Colon (tissue), 2 donors: ENCODE data around the gene MIDN.

Experiments
- FAIRE-seq: peaks from 2 replicates; lab custom pipeline; 2012; peaks lifted over from hg19 to GRCh38; lab: Jason Lieb, UNC
- donor health status: control.
- donor health status: control.

MIDN gene

GRCh38 chr19:1233115-1233667 lies 15.2 kb upstream of the MIDN start:
- no peak for FAIRE-seq

GRCh38 chr19:1234051-1234954 lies 14.1 kb upstream of the MIDN start:
- FAIRE-seq, result no peak

- no peak for FAIRE-seq
Observed at GRCh38 chr19:1234955-1235380, 13.4 kb upstream of the MIDN start.

GRCh38 chr19:1235625-1236538 lies 12.5 kb upstream of the MIDN start:
- FAIRE-seq, result no peak

GRCh38 chr19:1236576-1236975 lies 11.8 kb upstream of the MIDN start:
- FAIRE-seq, result no peak

GRCh38 chr19:1237027-1237659 lies 11.2 kb upstream of the MIDN start:
- no peak for FAIRE-seq

- FAIRE-seq, result no peak
Observed at GRCh38 chr19:1237754-1238368, 10.5 kb upstream of the MIDN start, which contains the start of gene CBARP. Gene CBARP, minus strand, starts transcription at chr19:1238005. Its CDS starts 1,905 bp downstream, at chr19:1236100.

GRCh38 chr19:1238369-1239303 lies 9.7 kb upstream of the MIDN start:
- no peak for FAIRE-seq

GRCh38 chr19:1239420-1239795 lies 9.0 kb upstream of the MIDN start:
- FAIRE-seq, result no peak

GRCh38 chr19:1239796-1240737 lies 8.3 kb upstream of the MIDN start:
- no peak for FAIRE-seq

GRCh38 chr19:1240925-1241324 lies 7.5 kb upstream of the MIDN start:
- no peak for FAIRE-seq

- FAIRE-seq, result no peak
Observed at GRCh38 chr19:1241417-1242095, 6.8 kb upstream of the MIDN start, which contains the start of gene ATP5F1D. Gene ATP5F1D, plus strand, starts transcription at chr19:1241751. Its CDS starts 100 bp downstream, at chr19:1241851.

GRCh38 chr19:1243768-1244692 lies 4.4 kb upstream of the MIDN start:
- no peak for FAIRE-seq

GRCh38 chr19:1244693-1245451 lies 3.5 kb upstream of the MIDN start:
- FAIRE-seq, result no peak

GRCh38 chr19:1245494-1246264 lies 2.7 kb upstream of the MIDN start:
- no peak for FAIRE-seq
